A673 (cell line): ENCODE measurements around the gene ZBTB47. TPM values are rescaled to one million over a fixed set of nuclear protein-coding genes. Genes with fewer than 3 reads are reported as not detected.

Source experiments
- BruUV-seq: library from RNA; stranded (reverse); fragments of 400-500 nt; replicated peaks from 2 replicates; lab custom pipeline; 2021; lab: Mats Ljungman, UMichigan
- CTCF ChIA-PET: fragments of 300-600 bp; sonication (Branson Sonifier 250); formaldehyde crosslinking; loops from one replicate; lab custom pipeline; 2022; ENCODE audit warnings: antibody characterized with exemption; lab: Charles Lee
- POLR2A ChIA-PET: fragments of 300-600 bp; sonication (Branson Sonifier 250); formaldehyde crosslinking; loops from one replicate; lab custom pipeline; 2022; ENCODE audit warnings: antibody characterized with exemption; ENCODE audit not compliant: low non-redundant PET; lab: Charles Lee
- DNase-seq: peaks from one replicate; pipeline ENCODE4 v3.0.0-alpha.2; 2015; ENCODE audit warnings: low spot score
- H3K27ac ChIP-seq: fragments of 200-600 bp; sonication (generic); 2 replicates; pipeline ENCODE4 v1.5.1; 2016; ENCODE audit warnings: mixed run types, low read depth, mild to moderate bottlenecking, mixed read lengths, antibody characterized with exemption, low read length; ENCODE audit not compliant: poor library complexity, severe bottlenecking
- H3K27me3 ChIP-seq: fragments of 200-600 bp; sonication (generic); replicated peaks from 2 replicates; pipeline ENCODE4 v1.6.1; 2017; ENCODE audit warnings: mixed run types, low read depth, mild to moderate bottlenecking, mixed read lengths, antibody characterized with exemption, low read length; ENCODE audit not compliant: insufficient read depth, poor library complexity
- H3K36me3 ChIP-seq: fragments of 200-600 bp; sonication (generic); 2 replicates; pipeline ENCODE4 v1.6.1; 2016; ENCODE audit warnings: mixed run types, mild to moderate bottlenecking, mixed read lengths, antibody characterized with exemption, low read length; ENCODE audit not compliant: insufficient read depth, poor library complexity, severe bottlenecking
- H3K4me1 ChIP-seq: fragments of 200-600 bp; sonication (generic); 2 replicates; pipeline ENCODE4 v1.6.1; 2017; ENCODE audit warnings: mixed run types, mild to moderate bottlenecking, mixed read lengths, antibody characterized with exemption, low read length; ENCODE audit not compliant: insufficient read depth, poor library complexity, severe bottlenecking
- H3K4me3 ChIP-seq: fragments of 200-600 bp; sonication (generic); 2 replicates; pipeline ENCODE4 v1.5.1; 2016; ENCODE audit warnings: low read depth, mixed run types, mild to moderate bottlenecking, mixed read lengths, low read length; ENCODE audit not compliant: poor library complexity, severe bottlenecking
- H3K9me3 ChIP-seq: fragments of 200-600 bp; sonication (generic); 2 replicates; pipeline ENCODE4 v1.6.1; 2016; ENCODE audit warnings: mixed run types, low read depth, mild to moderate bottlenecking, mixed read lengths, antibody characterized with exemption, low read length; ENCODE audit not compliant: poor library complexity, severe bottlenecking
- EZH2 ChIP-seq: fragments of 200-600 bp; sonication (generic); IDR thresholded peaks from 2 replicates; pipeline ENCODE4 v1.6.1; 2017; ENCODE audit warnings: borderline replicate concordance, low read depth, mild to moderate bottlenecking, mixed read lengths, antibody characterized with exemption, low read length; ENCODE audit not compliant: poor library complexity, severe bottlenecking
- intact Hi-C: fragments of 100-400 bp; cut with micrococcal nuclease; formaldehyde crosslinking; loops from one replicate; pipeline ENCODE4 v1.10.0; 2022; ENCODE audit not compliant: unreplicated experiment
- total RNA-seq: library from RNA; stranded (reverse); gene quantifications from 2 replicates; pipeline ENCODE4 v1.2.3, GENCODE V29; 2021
- TF ChIP-seq, protein P1 (sequence below): fragments of 300-800, 200-600 bp; sonication (generic); conservative IDR thresholded peaks from 2 replicates; pipeline ENCODE4 v1.5.1; 2017; ENCODE audit warnings: low read depth, mild to moderate bottlenecking, antibody characterized with exemption, low read length, moderate library complexity, mixed read lengths

ZBTB47 gene
- total RNA-seq, 1 experiment from 2014 or later, result 4.4 TPM

DNA sequence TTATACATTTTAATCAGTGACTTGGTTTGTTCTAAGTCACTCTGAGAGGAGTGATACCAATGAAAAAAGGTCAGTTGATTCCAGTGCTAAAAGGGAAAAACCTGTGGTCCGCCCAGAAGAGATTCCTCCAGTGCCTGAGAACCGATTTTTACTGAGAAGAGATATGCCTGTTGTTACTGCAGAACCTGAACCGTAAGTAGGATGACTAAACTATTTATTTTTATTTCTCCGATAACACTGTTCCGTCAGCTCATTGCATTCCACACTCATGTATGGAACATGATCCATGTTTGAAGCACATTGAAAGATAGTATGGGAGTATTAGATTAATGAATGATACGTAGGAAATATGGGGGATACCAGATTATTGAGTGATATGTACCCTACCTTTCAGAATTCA lies 20.0 kb upstream of the ZBTB47 start:
- Histone ChIP-seq H3K27me3 (no peaks in the 10 kb centered on the region), H3K27ac (no peak overlapping the region), H3K36me3 (peaks cover 56% of the 10 kb centered on the region), H3K4me1 (no peaks in the 10 kb centered on the region), H3K9me3 (no peaks in the 10 kb centered on the region), H3K4me3 (no peak overlapping the region)
- ChIA-PET POLR2A (no interaction called here), CTCF (no interaction called here)
- intact Hi-C loops, result no loop called here
- no TSS peak for BruUV-seq
- TF ChIP-seq, protein P1, sequence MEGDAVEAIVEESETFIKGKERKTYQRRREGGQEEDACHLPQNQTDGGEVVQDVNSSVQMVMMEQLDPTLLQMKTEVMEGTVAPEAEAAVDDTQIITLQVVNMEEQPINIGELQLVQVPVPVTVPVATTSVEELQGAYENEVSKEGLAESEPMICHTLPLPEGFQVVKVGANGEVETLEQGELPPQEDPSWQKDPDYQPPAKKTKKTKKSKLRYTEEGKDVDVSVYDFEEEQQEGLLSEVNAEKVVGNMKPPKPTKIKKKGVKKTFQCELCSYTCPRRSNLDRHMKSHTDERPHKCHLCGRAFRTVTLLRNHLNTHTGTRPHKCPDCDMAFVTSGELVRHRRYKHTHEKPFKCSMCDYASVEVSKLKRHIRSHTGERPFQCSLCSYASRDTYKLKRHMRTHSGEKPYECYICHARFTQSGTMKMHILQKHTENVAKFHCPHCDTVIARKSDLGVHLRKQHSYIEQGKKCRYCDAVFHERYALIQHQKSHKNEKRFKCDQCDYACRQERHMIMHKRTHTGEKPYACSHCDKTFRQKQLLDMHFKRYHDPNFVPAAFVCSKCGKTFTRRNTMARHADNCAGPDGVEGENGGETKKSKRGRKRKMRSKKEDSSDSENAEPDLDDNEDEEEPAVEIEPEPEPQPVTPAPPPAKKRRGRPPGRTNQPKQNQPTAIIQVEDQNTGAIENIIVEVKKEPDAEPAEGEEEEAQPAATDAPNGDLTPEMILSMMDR, result no peak
- TF ChIP-seq EZH2, result no peak
- DNase-seq, result no peak

DNA sequence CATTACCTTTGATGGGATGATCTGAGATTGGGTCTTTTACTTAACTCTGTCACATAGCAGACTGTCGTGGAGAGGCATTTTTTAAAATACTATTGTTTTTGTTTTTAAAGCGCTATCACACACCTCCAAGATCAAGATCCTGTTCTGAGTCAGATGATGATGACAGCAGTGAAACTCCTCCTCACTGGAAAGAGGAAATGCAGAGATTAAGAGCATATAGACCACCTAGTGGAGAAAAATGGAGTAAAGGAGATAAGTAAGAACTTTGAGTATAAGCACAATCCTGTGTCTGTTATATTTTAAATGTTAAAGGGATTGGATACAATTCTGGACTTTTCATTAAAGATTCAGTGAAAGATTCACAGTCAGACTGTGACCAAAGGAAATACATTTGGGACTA lies 18.4 kb upstream of the ZBTB47 start:
- Histone ChIP-seq H3K4me1 (no peaks in the 10 kb centered on the region), H3K27me3 (no peaks in the 10 kb centered on the region), H3K4me3 (no peak overlapping the region), H3K9me3 (no peaks in the 10 kb centered on the region), H3K27ac (no peak overlapping the region), H3K36me3 (peaks cover 68% of the 10 kb centered on the region)
- CTCF ChIA-PET, result no interaction called here
- no TSS peak for BruUV-seq
- no peak for TF ChIP-seq EZH2
- TF ChIP-seq, protein P1, result no peak; the same call in 1 of the 2 replicates
- POLR2A ChIA-PET, result no interaction called here
- DNase-seq, result no peak
- intact Hi-C loops, result no loop called here

DNA sequence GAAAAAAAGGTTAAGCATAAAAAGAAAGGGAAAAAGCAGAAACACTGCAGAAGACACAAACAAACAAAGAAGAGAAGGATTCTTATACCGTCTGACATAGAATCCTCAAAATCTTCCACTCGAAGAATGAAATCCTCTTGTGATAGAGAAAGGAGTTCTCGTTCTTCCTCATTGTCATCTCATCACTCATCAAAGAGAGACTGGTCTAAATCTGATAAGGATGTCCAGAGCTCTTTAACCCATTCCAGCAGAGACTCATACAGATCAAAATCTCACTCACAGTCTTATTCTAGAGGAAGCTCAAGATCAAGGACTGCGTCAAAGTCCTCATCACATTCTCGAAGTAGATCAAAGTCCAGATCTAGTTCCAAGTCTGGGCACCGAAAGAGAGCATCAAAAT lies 16.5 kb upstream of the ZBTB47 start:
- Histone ChIP-seq H3K9me3 (no peaks in the 10 kb centered on the region), H3K27ac (no peak overlapping the region), H3K36me3 (peaks cover 73% of the 10 kb centered on the region), H3K27me3 (no peaks in the 10 kb centered on the region), H3K4me3 (no peak overlapping the region), H3K4me1 (no peaks in the 10 kb centered on the region)
- no peak for DNase-seq
- intact Hi-C loops, result no loop called here
- POLR2A ChIA-PET, result no interaction called here
- CTCF ChIA-PET, result no interaction called here
- no TSS peak for BruUV-seq
- TF ChIP-seq EZH2, result no peak
- TF ChIP-seq, protein P1, result no peak
